ENCODE measurements around the gene PPARA. TPM values are rescaled to one million over a fixed set of nuclear protein-coding genes. Genes with fewer than 3 reads are reported as not detected.

Gene PPARA
- total and polyA plus RNA-seq, 2 donors (not counting 1 experiment from before 2014, with no cell fraction given): 10.2 to 17.5 TPM

GRCh38 chr22:46230262-46230901 lies 80.1 kb downstream of the PPARA start:
- no peaks in the 10 kb centered on the region for H3K27me3 ChIP-seq (ENCODE audit: control insufficient read depth, insufficient read depth, low read length)
- H3K36me3 ChIP-seq (ENCODE audit: control insufficient read depth, insufficient read depth, low read length): peaks cover 2% of the 10 kb centered on the region
- H3K4me3 ChIP-seq (replicated peaks in 1 of 4; ENCODE audit: control extremely low read depth in 1 of 4, insufficient read depth in 1 of 4, low read depth in 3 of 4, low read length in 4 of 4): no peak overlapping the region
- no peak overlapping the region for H2AFZ ChIP-seq (ENCODE audit: low read length)
- H4K20me1 ChIP-seq (ENCODE audit: control insufficient read depth, extremely low read depth, insufficient read depth, low read length): no peaks in the 10 kb centered on the region
- TF ChIP-seq CTCF (conservative IDR thresholded peaks at IDR 0.05 in 1 of 2, IDR thresholded peaks at IDR 0.05 in 1 of 2; ENCODE audit: low read depth in 1 of 2, low read length in 2 of 2): no peak
- no peak for TF ChIP-seq EZH2 (IDR thresholded peaks at IDR 0.05; ENCODE audit: low read length, missing control alignments)
- no peak overlapping the region for H3K27ac ChIP-seq (ENCODE audit: insufficient read depth, low read length)
- no peak for DNase-seq (ENCODE audit: low read depth in 2 of 2)
- no peaks in the 10 kb centered on the region for H3K4me1 ChIP-seq (ENCODE audit: control insufficient read depth, extremely low read depth, insufficient read depth, low read length)
- no peak overlapping the region for H3K9ac ChIP-seq (ENCODE audit: insufficient read depth, low read length)
- H3K79me2 ChIP-seq (ENCODE audit: control insufficient read depth, insufficient read depth, low read length): no peaks in the 10 kb centered on the region
- H3K9me3 ChIP-seq (ENCODE audit: control insufficient read depth, insufficient read depth, low read depth, low read length): no peaks in the 10 kb centered on the region
- no peak overlapping the region for H3K4me2 ChIP-seq (ENCODE audit: extremely low read depth, insufficient read depth, low read length)

DNA sequence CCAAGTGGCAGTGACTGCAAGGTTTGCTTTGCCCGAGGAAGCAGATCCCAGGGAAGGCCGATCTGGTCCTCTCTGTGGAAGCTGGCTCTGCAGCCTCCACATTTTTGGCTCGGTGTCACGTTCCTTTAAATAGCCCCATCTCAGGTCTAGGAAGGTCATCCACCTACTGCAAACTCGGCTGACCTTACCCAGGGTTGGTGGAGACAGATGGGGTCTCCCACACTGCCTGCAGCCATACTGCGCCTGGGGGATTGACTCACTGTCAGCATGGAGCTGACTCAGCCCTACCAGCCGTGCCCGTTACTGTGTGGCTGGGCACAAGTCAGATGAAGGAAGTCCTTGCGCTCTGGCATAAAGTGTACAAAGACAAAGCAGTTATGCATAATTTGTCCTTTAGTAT lies 82.9 kb downstream of the PPARA start:
- Histone ChIP-seq H2AFZ (ENCODE audit: low read length) (no peak overlapping the region), H3K4me1 (ENCODE audit: control insufficient read depth, extremely low read depth, insufficient read depth, low read length) (no peaks in the 10 kb centered on the region), H3K4me2 (ENCODE audit: extremely low read depth, insufficient read depth, low read length) (no peak overlapping the region), H3K36me3 (ENCODE audit: control insufficient read depth, insufficient read depth, low read length) (peaks cover 2% of the 10 kb centered on the region), H3K9me3 (ENCODE audit: control insufficient read depth, insufficient read depth, low read depth, low read length) (no peaks in the 10 kb centered on the region), H3K4me3 (replicated peaks in 1 of 4; ENCODE audit: control extremely low read depth in 1 of 4, insufficient read depth in 1 of 4, low read depth in 3 of 4, low read length in 4 of 4) (no peak overlapping the region), H3K27ac (ENCODE audit: insufficient read depth, low read length) (no peak overlapping the region), H3K9ac (ENCODE audit: insufficient read depth, low read length) (no peak overlapping the region), H4K20me1 (ENCODE audit: control insufficient read depth, extremely low read depth, insufficient read depth, low read length) (no peaks in the 10 kb centered on the region), H3K27me3 (ENCODE audit: control insufficient read depth, insufficient read depth, low read length) (no peaks in the 10 kb centered on the region), H3K79me2 (ENCODE audit: control insufficient read depth, insufficient read depth, low read length) (no peaks in the 10 kb centered on the region)
- peak; percentile 8 to 52 for DNase-seq (ENCODE audit: low read depth in 2 of 2)
- TF ChIP-seq CTCF (conservative IDR thresholded peaks at IDR 0.05 in 1 of 2, IDR thresholded peaks at IDR 0.05 in 1 of 2; ENCODE audit: low read depth in 1 of 2, low read length in 2 of 2): no peak
- TF ChIP-seq EZH2 (IDR thresholded peaks at IDR 0.05; ENCODE audit: low read length, missing control alignments): no peak

DNA sequence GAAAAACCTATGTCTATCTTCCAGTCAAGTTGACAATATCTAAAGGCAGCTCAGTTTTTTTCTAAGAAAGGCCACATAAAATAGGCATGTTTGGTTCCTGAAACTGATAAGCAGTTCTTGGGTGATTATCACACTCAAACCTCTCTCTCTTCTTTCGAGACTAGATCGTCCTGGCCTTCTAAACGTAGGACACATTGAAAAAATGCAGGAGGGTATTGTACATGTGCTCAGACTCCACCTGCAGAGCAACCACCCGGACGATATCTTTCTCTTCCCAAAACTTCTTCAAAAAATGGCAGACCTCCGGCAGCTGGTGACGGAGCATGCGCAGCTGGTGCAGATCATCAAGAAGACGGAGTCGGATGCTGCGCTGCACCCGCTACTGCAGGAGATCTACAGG lies 84.6 kb downstream of the PPARA start:
- Histone ChIP-seq H3K9me3 (ENCODE audit: control insufficient read depth, insufficient read depth, low read depth, low read length) (no peaks in the 10 kb centered on the region), H3K36me3 (ENCODE audit: control insufficient read depth, insufficient read depth, low read length) (peaks cover 4% of the 10 kb centered on the region), H3K4me3 (replicated peaks in 1 of 4; ENCODE audit: control extremely low read depth in 1 of 4, insufficient read depth in 1 of 4, low read depth in 3 of 4, low read length in 4 of 4) (no peak overlapping the region), H2AFZ (ENCODE audit: low read length) (no peak overlapping the region), H3K9ac (ENCODE audit: insufficient read depth, low read length) (no peak overlapping the region), H4K20me1 (ENCODE audit: control insufficient read depth, extremely low read depth, insufficient read depth, low read length) (no peaks in the 10 kb centered on the region), H3K4me1 (ENCODE audit: control insufficient read depth, extremely low read depth, insufficient read depth, low read length) (no peaks in the 10 kb centered on the region), H3K79me2 (ENCODE audit: control insufficient read depth, insufficient read depth, low read length) (no peaks in the 10 kb centered on the region), H3K27ac (ENCODE audit: insufficient read depth, low read length) (no peak overlapping the region), H3K27me3 (ENCODE audit: control insufficient read depth, insufficient read depth, low read length) (no peaks in the 10 kb centered on the region), H3K4me2 (ENCODE audit: extremely low read depth, insufficient read depth, low read length) (no peak overlapping the region)
- no peak for DNase-seq (ENCODE audit: low read depth in 2 of 2)
- TF ChIP-seq CTCF (conservative IDR thresholded peaks at IDR 0.05 in 1 of 2, IDR thresholded peaks at IDR 0.05 in 1 of 2; ENCODE audit: low read depth in 1 of 2, low read length in 2 of 2): no peak
- TF ChIP-seq EZH2 (IDR thresholded peaks at IDR 0.05; ENCODE audit: low read length, missing control alignments): no peak

All from fibroblast of lung (primary cell).